H9 (cell line): Measurements from ENCODE around the gene CYBA. TPM values are rescaled to one million over a fixed set of nuclear protein-coding genes. Genes with fewer than 3 reads are reported as not detected.

ENCODE experiments used
- DNase-seq: peaks from one replicate; pipeline ENCODE4 v3.0.0-alpha.2; 2017
- H2AFZ ChIP-seq: one replicate; pipeline ENCODE4 v1.6.1; 2013; ENCODE audit warnings: mild to moderate bottlenecking, low read length, control low read depth, moderate library complexity
- H2AK5ac ChIP-seq: 2 replicates; pipeline ENCODE4 v1.6.1; 2013; ENCODE audit warnings: low read length, control low read depth, mixed read lengths; ENCODE audit not compliant: insufficient read length
- H2BK120ac ChIP-seq: one replicate; pipeline ENCODE4 v1.6.1; 2013; ENCODE audit warnings: low read depth, mild to moderate bottlenecking, low read length, control low read depth, inconsistent platforms; ENCODE audit not compliant: poor library complexity, severe bottlenecking
- H2BK12ac ChIP-seq: 2 replicates; pipeline ENCODE4 v1.6.1; 2013; ENCODE audit warnings: low read length, control low read depth, mixed read lengths, low read depth; ENCODE audit not compliant: insufficient read length
- H2BK15ac ChIP-seq: 2 replicates; pipeline ENCODE4 v1.6.1; 2013; ENCODE audit warnings: low read depth, low read length, control low read depth
- H2BK20ac ChIP-seq: one replicate; pipeline ENCODE4 v1.6.1; 2013; ENCODE audit warnings: low read depth, mild to moderate bottlenecking, low read length, control low read depth, inconsistent platforms; ENCODE audit not compliant: poor library complexity, severe bottlenecking
- H2BK5ac ChIP-seq: 2 replicates; pipeline ENCODE4 v1.6.1; 2013; ENCODE audit warnings: low read length, control low read depth, mixed read lengths; ENCODE audit not compliant: insufficient read length
- H3K14ac ChIP-seq: 2 replicates; pipeline ENCODE4 v1.6.1; 2013; ENCODE audit warnings: low read length, control low read depth; ENCODE audit not compliant: insufficient read depth
- H3K18ac ChIP-seq: 2 replicates; pipeline ENCODE4 v1.6.1; 2013; ENCODE audit warnings: low read depth, mild to moderate bottlenecking, mixed read lengths, low read length, control low read depth; ENCODE audit not compliant: insufficient read length
- H3K23ac ChIP-seq: 2 replicates; pipeline ENCODE4 v1.6.1; 2013; ENCODE audit warnings: low read length, control low read depth, mixed read lengths, low read depth; ENCODE audit not compliant: insufficient read length
- H3K23me2 ChIP-seq: 2 replicates; pipeline ENCODE4 v1.6.1; 2013; ENCODE audit warnings: low read depth, mild to moderate bottlenecking, mixed read lengths, low read length, control low read depth; ENCODE audit not compliant: insufficient read length, poor library complexity, severe bottlenecking
- H3K27ac ChIP-seq: 2 replicates; pipeline ENCODE4 v1.5.1; 2013; ENCODE audit warnings: low read length, control low read depth, mixed read lengths, low read depth; ENCODE audit not compliant: insufficient read length
- H3K27me3 ChIP-seq: 2 replicates; pipeline ENCODE4 v1.6.1; 2013; ENCODE audit warnings: low read length, control low read depth, inconsistent platforms; ENCODE audit not compliant: insufficient read depth
- H3K4ac ChIP-seq: 2 replicates; pipeline ENCODE4 v1.6.1; 2013; ENCODE audit warnings: low read depth, mild to moderate bottlenecking, control low read depth, inconsistent platforms, low read length, moderate library complexity
- H3K4me1 ChIP-seq: 2 replicates; pipeline ENCODE4 v1.6.1; 2013; ENCODE audit warnings: low read length, control low read depth, inconsistent platforms; ENCODE audit not compliant: insufficient read depth
- H3K4me2 ChIP-seq: 2 replicates; pipeline ENCODE4 v1.6.1; 2013; ENCODE audit warnings: low read length, control low read depth, mixed read lengths; ENCODE audit not compliant: insufficient read length, insufficient read depth
- H3K56ac ChIP-seq: 2 replicates; pipeline ENCODE4 v1.6.1; 2013; ENCODE audit warnings: low read depth, mild to moderate bottlenecking, mixed read lengths, low read length, control low read depth; ENCODE audit not compliant: insufficient read length
- H3K79me1 ChIP-seq: 2 replicates; pipeline ENCODE4 v1.6.1; 2013; ENCODE audit warnings: low read depth, mild to moderate bottlenecking, moderate library complexity, low read length, control low read depth, inconsistent platforms; ENCODE audit not compliant: insufficient read depth, poor library complexity, severe bottlenecking
- H3K79me2 ChIP-seq: 2 replicates; pipeline ENCODE4 v1.6.1; 2013; ENCODE audit warnings: low read length, control low read depth, inconsistent platforms; ENCODE audit not compliant: insufficient read depth
- H3K9ac ChIP-seq: 2 replicates; pipeline ENCODE4 v1.6.1; 2013; ENCODE audit warnings: low read length, control low read depth, mixed read lengths; ENCODE audit not compliant: insufficient read length; ENCODE audit errors: extremely low read depth
- H3K9me3 ChIP-seq: one replicate; pipeline ENCODE4 v1.6.1; 2013; ENCODE audit warnings: low read depth, low read length, inconsistent platforms; ENCODE audit not compliant: control insufficient read depth
- H3T11ph ChIP-seq: one replicate; pipeline ENCODE4 v1.6.1; 2013; ENCODE audit warnings: mild to moderate bottlenecking, low read length, control low read depth, inconsistent platforms
- H4K20me1 ChIP-seq: one replicate; pipeline ENCODE4 v1.6.1; 2013; ENCODE audit not compliant: control insufficient read depth, insufficient read length, insufficient read depth
- H4K5ac ChIP-seq: 2 replicates; pipeline ENCODE4 v1.6.1; 2013; ENCODE audit warnings: low read depth, mild to moderate bottlenecking, mixed read lengths, low read length, control low read depth; ENCODE audit not compliant: insufficient read length
- H4K8ac ChIP-seq: replicated peaks from 2 replicates; pipeline ENCODE4 v1.6.1; 2013; ENCODE audit warnings: low read length, control low read depth, mixed read lengths, low read depth; ENCODE audit not compliant: insufficient read length
- H4K91ac ChIP-seq: 2 replicates; pipeline ENCODE4 v1.6.1; 2013; ENCODE audit warnings: low read depth, mild to moderate bottlenecking, moderate library complexity, mixed read lengths, low read length, control low read depth; ENCODE audit not compliant: insufficient read length
- H3K27ac Mint-ChIP-seq, 3 experiments: 2 replicates in 2 of 3; 3 replicates in 1 of 3; pipeline ENCODE4 v1.8.0; 2020 to 2021; ENCODE audit warnings: mixed read lengths in 3 of 3, mild to moderate bottlenecking in 1 of 3, moderate library complexity in 1 of 3
- H3K27me3 Mint-ChIP-seq: 2 replicates; pipeline ENCODE4 v1.8.0; 2021; ENCODE audit warnings: low read depth, mild to moderate bottlenecking, moderate library complexity, mixed read lengths
- H3K36me3 Mint-ChIP-seq, 3 experiments: 2 replicates in 2 of 3; 3 replicates in 1 of 3; pipeline ENCODE4 v1.8.0; 2020 to 2021; ENCODE audit warnings: low read depth in 3 of 3, mixed read lengths in 3 of 3; ENCODE audit not compliant: insufficient read depth in 1 of 3
- H3K4me1 Mint-ChIP-seq, 2 experiments: 2 replicates each; pipeline ENCODE4 v1.8.0; 2020; ENCODE audit warnings: mixed read lengths in 2 of 2
- H3K4me3 Mint-ChIP-seq, 2 experiments: 2 replicates in 1 of 2; 3 replicates in 1 of 2; pipeline ENCODE4 v1.8.0; 2020 to 2021; ENCODE audit warnings: mild to moderate bottlenecking in 2 of 2, mixed read lengths in 2 of 2, moderate library complexity in 1 of 2
- H3K9me3 Mint-ChIP-seq, 2 experiments: 2 replicates in 1 of 2; 3 replicates in 1 of 2; pipeline ENCODE4 v1.8.0; 2020; ENCODE audit warnings: mild to moderate bottlenecking in 2 of 2, mixed read lengths in 2 of 2, moderate library complexity in 1 of 2
- CTCF ChIP-seq: fragments of 200-600 bp; sonication (generic); conservative IDR thresholded peaks from 3 replicates; pipeline ENCODE4 v1.8.0; 2021; ENCODE audit warnings: antibody characterized with exemption, mild to moderate bottlenecking
- WGBS: extraction: QIAGEN DNeasy Blood & Tissue Kit; methylation state at CpG from one replicate; pipeline ENCODE4 v1.1.7; 2013; ENCODE audit warnings: missing lambda C conversion rate, low lambda C conversion rate, mixed read lengths; ENCODE audit not compliant: insufficient read length; ENCODE audit errors: extremely low coverage; 5-methylcytosine and 5-hydroxymethylcytosine counted together
- total RNA-seq: library from RNA; stranded (reverse); gene quantifications from 2 replicates; pipeline ENCODE4 v1.2.1, GENCODE V29; 2021

Gene CYBA
- total RNA-seq, 1 experiment from 2014 or later = 153 TPM

GRCh38 chr16:88593910-88594309, 56.9 kb downstream of the CYBA start:
- no peak for TF ChIP-seq CTCF
- H2BK5ac ChIP-seq = no peak overlapping the region
- peaks cover 3% of the 10 kb centered on the region for H4K20me1 ChIP-seq
- no CpG with 5 or more reads among the region's 6 CpGs for WGBS
- H3K56ac ChIP-seq = no peak overlapping the region
- no peaks in the 10 kb centered on the region for H3K79me1 ChIP-seq
- no peak overlapping the region for H3K27ac ChIP-seq
- H3K4ac ChIP-seq = no peak overlapping the region
- Mint-ChIP-seq H3K27ac (peak overlapping the region in 2 of 3 experiments; percentile 34 to 76; a peak in 2 of 7 replicates), H3K4me1 (no peaks in the 10 kb centered on the region), H3K36me3 (peaks cover 21 to 50% (median 47%) of the 10 kb centered on the region in 3 experiments; a peak in 6 of 7 replicates), H3K27me3 (no peaks in the 10 kb centered on the region), H3K9me3 (no peaks in the 10 kb centered on the region), H3K4me3 (no peak overlapping the region)
- no peak overlapping the region for H2BK20ac ChIP-seq
- H3K23me2 ChIP-seq = no peaks in the 10 kb centered on the region
- H3K4me2 ChIP-seq = no peak overlapping the region
- H3K14ac ChIP-seq = no peak overlapping the region
- H2BK12ac ChIP-seq = no peak overlapping the region
- H3K79me2 ChIP-seq = peaks cover 2% of the 10 kb centered on the region; the same call in 1 of the 2 replicates
- no peak overlapping the region for H4K8ac ChIP-seq
- H2AK5ac ChIP-seq = no peak overlapping the region
- H4K5ac ChIP-seq = no peak overlapping the region
- no peak overlapping the region for H2AFZ ChIP-seq
- no peak overlapping the region for H3K23ac ChIP-seq
- H3T11ph ChIP-seq = no peak overlapping the region
- no peak overlapping the region for H4K91ac ChIP-seq
- no peak overlapping the region for H3K9ac ChIP-seq
- H3K4me1 ChIP-seq = no peaks in the 10 kb centered on the region
- H3K9me3 ChIP-seq = no peaks in the 10 kb centered on the region
- H2BK120ac ChIP-seq = no peak overlapping the region
- H3K27me3 ChIP-seq = no peaks in the 10 kb centered on the region
- H3K18ac ChIP-seq = no peak overlapping the region
- H2BK15ac ChIP-seq = no peak overlapping the region
- no peak for DNase-seq
